ENCODE results near the gene CCNDBP1. TPM values are rescaled to one million over a fixed set of nuclear protein-coding genes. Genes with fewer than 3 reads are reported as not detected.
"Not testable (repeated sequence)": the region's sequence is repeated elsewhere in the genome, so short reads cannot be mapped to it uniquely, and the experiment has no call there.

Gene CCNDBP1
- total RNA-seq, 2 experiments from 2014 or later = 45.8 to 51.6 TPM

DNA sequence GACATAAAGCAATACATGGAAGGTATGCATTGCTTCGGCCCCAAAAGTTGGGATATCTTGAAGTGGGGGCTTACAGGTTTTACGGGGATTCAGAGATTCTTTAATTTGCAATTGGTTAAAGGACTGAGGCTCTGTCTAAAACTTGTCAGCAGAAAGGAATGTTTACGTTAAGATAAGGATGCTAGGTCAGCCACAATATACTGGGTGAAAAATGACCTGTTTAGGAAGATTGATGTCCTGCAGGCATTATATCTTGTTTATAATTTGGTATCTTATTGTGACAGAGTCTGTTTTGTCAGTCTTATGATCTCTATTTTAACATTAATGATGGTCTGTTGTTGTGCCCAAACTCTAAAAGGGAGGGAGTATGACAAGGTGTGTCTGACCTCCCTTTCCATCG is 15.3 kb upstream of the CCNDBP1 start:
- H3K9me3 Mint-ChIP-seq (ENCODE audit: low read depth) = no peaks in the 10 kb centered on the region
- ATAC-seq (no peak), DNase-seq (no peak)
- intact Hi-C loops (cut with DNase I, micrococcal nuclease) = no loop called here
- ChIA-PET CTCF (interaction anchor here (1.0 kb wide), 1 partner anchor 228 kb away, joined by 4 read pairs; no protein-coding TSS in a partner anchor), POLR2A (no interaction called here)
- H3K27ac Mint-ChIP-seq = no peak overlapping the region
- H3K4me3 Mint-ChIP-seq = no peak overlapping the region
- H3K36me3 Mint-ChIP-seq (ENCODE audit: low read depth) = peaks cover 42% of the 10 kb centered on the region
- H3K4me1 Mint-ChIP-seq = peaks cover 3% of the 10 kb centered on the region
- H3K27me3 Mint-ChIP-seq = no peaks in the 10 kb centered on the region

- intact Hi-C loops (cut with DNase I, micrococcal nuclease); H3K4me1 Mint-ChIP-seq; POLR2A ChIA-PET; H3K9me3 Mint-ChIP-seq (ENCODE audit: low read depth); H3K4me3 Mint-ChIP-seq; H3K27me3 Mint-ChIP-seq; ATAC-seq; DNase-seq; H3K27ac Mint-ChIP-seq: not testable (repeated sequence)
- CTCF ChIA-PET = interaction anchor here (1.5 kb wide), 1 partner anchor 11 kb away, joined by 4 read pairs; no protein-coding TSS in a partner anchor
- peaks cover 25% of the 10 kb centered on the region for H3K36me3 Mint-ChIP-seq (ENCODE audit: low read depth)
These were observed 9.4 kb upstream of the CCNDBP1 start for GRCh38 chr15:43175656-43176309.

GRCh38 chr15:43177147-43177546 is 8.1 kb upstream of the CCNDBP1 start:
- H3K27me3 Mint-ChIP-seq; ATAC-seq; intact Hi-C loops (cut with DNase I, micrococcal nuclease); H3K9me3 Mint-ChIP-seq (ENCODE audit: low read depth); H3K27ac Mint-ChIP-seq; H3K4me1 Mint-ChIP-seq; CTCF ChIA-PET; POLR2A ChIA-PET; DNase-seq; H3K4me3 Mint-ChIP-seq: not testable (repeated sequence)
- peaks cover 21% of the 10 kb centered on the region for H3K36me3 Mint-ChIP-seq (ENCODE audit: low read depth)

DNA sequence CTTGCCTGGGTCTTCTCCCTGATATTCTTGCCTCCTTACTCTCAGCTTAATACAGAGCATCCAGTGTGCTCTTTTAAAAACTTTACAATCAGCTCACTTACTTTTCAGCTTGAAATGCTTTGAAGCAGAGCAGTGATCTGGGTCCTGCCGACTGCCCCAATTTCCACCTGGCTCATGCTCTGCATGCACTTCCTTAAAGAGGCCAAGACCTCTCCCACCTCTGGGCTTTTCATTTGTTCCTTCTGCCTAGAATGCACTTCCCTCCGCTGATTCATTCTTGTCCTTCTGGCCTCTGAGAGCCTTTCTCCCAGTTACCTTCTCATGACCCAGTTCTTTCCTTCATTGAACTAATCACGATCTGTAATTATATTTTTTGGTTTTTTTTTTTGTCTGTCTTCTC is 1.9 kb upstream of the CCNDBP1 start:
- ChIA-PET CTCF (interaction anchor here (0.6 to 2.1 kb wide), 3 partner anchors 22 to 1279 kb away, joined by 3 to 8 read pairs (median 6); no protein-coding TSS in a partner anchor), POLR2A (no interaction called here)
- no peak for ATAC-seq
- H3K36me3 Mint-ChIP-seq (ENCODE audit: low read depth) = peaks cover 9% of the 10 kb centered on the region
- no peak overlapping the region for H3K4me3 Mint-ChIP-seq
- H3K27me3 Mint-ChIP-seq = no peaks in the 10 kb centered on the region
- DNase-seq = no peak
- H3K4me1 Mint-ChIP-seq = peaks cover 23% of the 10 kb centered on the region
- intact Hi-C loops (cut with DNase I, micrococcal nuclease) = no loop called here
- no peaks in the 10 kb centered on the region for H3K9me3 Mint-ChIP-seq (ENCODE audit: low read depth)
- H3K27ac Mint-ChIP-seq = no peak overlapping the region

- ChIA-PET POLR2A (no interaction called here), CTCF (interaction anchor here (0.5 to 2.5 kb wide), 6 partner anchors 10 to 101 kb away, joined by 3 to 18 read pairs (median 6); no protein-coding TSS in a partner anchor)
- DNase-seq = no peak
- no peaks in the 10 kb centered on the region for H3K9me3 Mint-ChIP-seq (ENCODE audit: low read depth)
- peaks cover 26% of the 10 kb centered on the region for H3K4me1 Mint-ChIP-seq
- no peaks in the 10 kb centered on the region for H3K27me3 Mint-ChIP-seq
- peak overlapping the region; percentile 94 for H3K27ac Mint-ChIP-seq
- peaks cover 14% of the 10 kb centered on the region for H3K36me3 Mint-ChIP-seq (ENCODE audit: low read depth)
- intact Hi-C loops (cut with DNase I, micrococcal nuclease) = loop anchor here in 1 of 2 experiments (1.0 to 5.0 kb wide), 14 partner anchors 51 to 911 kb away; partner anchors contain the start of genes CDAN1, GANC, LCMT2 and PDIA3
- no peak for ATAC-seq
- peak overlapping the region; percentile 90 for H3K4me3 Mint-ChIP-seq
These were observed 637 bp upstream of the CCNDBP1 start for GRCh38 chr15:43184407-43185124.

- POLR2A ChIA-PET = interaction anchor here (0.5 kb wide), 1 partner anchor 1734 kb away, joined by 3 read pairs; no protein-coding TSS in a partner anchor
- DNase-seq = peak; percentile 51
These were observed 775 bp downstream of the CCNDBP1 start for GRCh38 chr15:43186003-43186353.

DNA sequence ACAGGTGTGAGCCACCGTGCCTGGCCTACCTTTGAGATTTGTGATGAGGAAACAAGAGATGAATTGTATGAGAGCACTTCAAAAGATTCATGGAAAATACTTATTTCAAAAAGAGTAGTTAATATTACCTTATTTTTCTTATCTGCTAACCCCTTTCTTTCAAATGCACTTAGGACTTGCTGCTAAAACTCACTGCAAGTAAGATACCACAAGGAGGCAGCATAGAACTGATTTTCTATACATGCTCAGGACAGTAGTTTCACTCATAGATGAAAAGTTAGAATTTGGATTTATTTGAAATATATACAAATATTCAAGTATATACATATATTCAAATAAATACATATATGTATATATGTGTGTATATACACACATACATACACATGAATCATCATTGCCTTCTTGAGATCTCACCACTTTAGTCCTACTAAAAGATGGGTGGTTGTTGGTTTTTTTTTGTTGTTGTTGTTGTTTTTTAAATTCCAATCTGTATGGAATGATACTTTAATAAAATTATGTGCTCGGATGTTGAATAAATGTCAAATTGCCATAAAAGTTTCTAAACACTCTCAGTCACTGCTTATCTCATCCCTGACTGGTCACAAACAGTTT is 2.4 kb downstream of the CCNDBP1 start:
- Mint-ChIP-seq H3K27me3 (no peaks in the 10 kb centered on the region), H3K27ac (no peak overlapping the region)

More at GRCh38 chr15:43186003-43186353, 775 bp downstream of the CCNDBP1 start:
- intact Hi-C loops (cut with DNase I, micrococcal nuclease) = loop anchor here in 1 of 2 experiments (5.0 kb wide), 1 partner anchor 561 kb away; the partner anchor contains the start of gene PDIA3
- Mint-ChIP-seq H3K4me3 (peak overlapping the region; percentile 90), H3K36me3 (ENCODE audit: low read depth) (peaks cover 21% of the 10 kb centered on the region), H3K9me3 (ENCODE audit: low read depth) (no peaks in the 10 kb centered on the region), H3K27ac (peak overlapping the region; percentile 91), H3K4me1 (peaks cover 26% of the 10 kb centered on the region), H3K27me3 (no peaks in the 10 kb centered on the region)
- ATAC-seq = peak; percentile 17
- CTCF ChIA-PET = interaction anchor here (0.8 to 2.5 kb wide), 7 partner anchors 18 to 218 kb away, joined by 3 to 18 read pairs (median 3); no protein-coding TSS in a partner anchor

GRCh38 chr15:43189296-43189695 is 4.1 kb downstream of the CCNDBP1 start:
- intact Hi-C loops (cut with DNase I, micrococcal nuclease) = loop anchor here in 1 of 2 experiments (5.0 kb wide), 1 partner anchor 558 kb away; the partner anchor contains the start of gene PDIA3
- Mint-ChIP-seq H3K4me3 (no peak overlapping the region), H3K27me3 (no peaks in the 10 kb centered on the region), H3K36me3 (ENCODE audit: low read depth) (peaks cover 33% of the 10 kb centered on the region), H3K9me3 (ENCODE audit: low read depth) (no peaks in the 10 kb centered on the region), H3K27ac (no peak overlapping the region), H3K4me1 (peaks cover 24% of the 10 kb centered on the region)
- ChIA-PET CTCF (interaction anchor here (1.0 kb wide), 1 partner anchor 97 kb away, joined by 3 read pairs; no protein-coding TSS in a partner anchor), POLR2A (no interaction called here)
- ATAC-seq = no peak
- no peak for DNase-seq

More for the DNA sequence above, 2.4 kb downstream of the CCNDBP1 start:
- CTCF ChIA-PET = interaction anchor here (1.0 to 2.5 kb wide), 2 partner anchors 13 to 98 kb away, joined by 4 to 18 read pairs; no protein-coding TSS in a partner anchor
- no peaks in the 10 kb centered on the region for H3K9me3 Mint-ChIP-seq (ENCODE audit: low read depth)
- peaks cover 29% of the 10 kb centered on the region for H3K36me3 Mint-ChIP-seq (ENCODE audit: low read depth)
- intact Hi-C loops (cut with DNase I, micrococcal nuclease) = loop anchor here (1.0 to 5.0 kb wide), 3 partner anchors 17 to 560 kb away; partner anchors contain the start of gene PDIA3 (in 1 of the 2)
- POLR2A ChIA-PET = no interaction called here
- ATAC-seq (no peak), DNase-seq (no peak)
- H3K4me1 Mint-ChIP-seq = peaks cover 24% of the 10 kb centered on the region
- no peak overlapping the region for H3K4me3 Mint-ChIP-seq

DNA sequence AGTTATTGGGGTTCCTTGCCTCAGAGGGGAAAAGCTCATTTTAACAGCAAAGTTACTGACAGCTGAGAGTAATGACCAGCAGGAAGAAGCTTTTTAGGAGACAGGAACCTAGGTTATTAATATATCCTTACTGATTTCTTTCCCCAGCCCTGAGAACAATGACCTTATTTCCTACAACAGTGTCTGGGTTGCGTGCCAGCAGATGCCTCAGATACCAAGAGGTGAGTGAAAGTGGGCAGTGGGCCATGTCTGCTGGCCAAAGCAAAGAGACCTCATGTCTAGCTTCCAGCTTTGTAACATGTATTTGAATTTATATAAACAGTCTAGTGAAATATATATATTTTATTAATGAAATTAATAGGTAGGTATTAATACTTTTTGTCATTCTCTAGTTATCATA is 5.0 kb downstream of the CCNDBP1 start:
- ATAC-seq = no peak
- POLR2A ChIA-PET = no interaction called here
- CTCF ChIA-PET = interaction anchor here (0.6 to 1.5 kb wide), 4 partner anchors 14 to 364 kb away, joined by 3 to 10 read pairs (median 4); no protein-coding TSS in a partner anchor
- intact Hi-C loops (cut with DNase I, micrococcal nuclease) = no loop called here
- H3K27ac Mint-ChIP-seq = no peak overlapping the region
- no peaks in the 10 kb centered on the region for H3K27me3 Mint-ChIP-seq
- peaks cover 20% of the 10 kb centered on the region for H3K4me1 Mint-ChIP-seq
- H3K4me3 Mint-ChIP-seq = no peak overlapping the region
- DNase-seq = no peak
- no peaks in the 10 kb centered on the region for H3K9me3 Mint-ChIP-seq (ENCODE audit: low read depth)
- H3K36me3 Mint-ChIP-seq (ENCODE audit: low read depth) = peaks cover 38% of the 10 kb centered on the region

DNA sequence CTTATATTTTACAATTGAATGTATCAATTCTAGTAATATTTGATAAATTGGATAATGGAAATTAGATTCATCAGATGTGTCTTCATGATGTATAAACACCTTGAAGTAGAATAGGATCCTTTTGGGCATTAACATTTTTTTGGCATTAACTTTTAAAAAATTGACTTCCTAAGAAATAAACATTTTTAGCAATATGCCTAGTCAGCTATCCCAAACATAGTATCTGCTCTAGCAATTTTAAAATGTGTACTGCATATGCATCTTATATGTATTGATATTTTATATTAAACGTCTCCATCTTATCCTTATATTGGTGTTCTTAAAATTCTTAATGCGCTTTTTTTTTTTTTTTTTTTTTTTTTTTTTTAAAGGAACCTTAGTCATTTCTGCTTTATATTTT is 8.5 kb downstream of the CCNDBP1 start:
- ATAC-seq (no peak), DNase-seq (no peak)
- H3K36me3 Mint-ChIP-seq (ENCODE audit: low read depth) = peaks cover 53% of the 10 kb centered on the region
- H3K4me3 Mint-ChIP-seq = no peak overlapping the region
- no peaks in the 10 kb centered on the region for H3K27me3 Mint-ChIP-seq
- CTCF ChIA-PET = interaction anchor here (0.9 to 4.1 kb wide), 2 partner anchors 11 to 154 kb away, joined by 3 to 31 read pairs; no protein-coding TSS in a partner anchor
- no peak overlapping the region for H3K27ac Mint-ChIP-seq
- intact Hi-C loops (cut with DNase I, micrococcal nuclease) = no loop called here
- peaks cover 6% of the 10 kb centered on the region for H3K9me3 Mint-ChIP-seq (ENCODE audit: low read depth)
- peaks cover 3% of the 10 kb centered on the region for H3K4me1 Mint-ChIP-seq
- POLR2A ChIA-PET = interaction anchor here (0.7 kb wide), 1 partner anchor 29 kb away, joined by 5 read pairs; no protein-coding TSS in a partner anchor

DNA sequence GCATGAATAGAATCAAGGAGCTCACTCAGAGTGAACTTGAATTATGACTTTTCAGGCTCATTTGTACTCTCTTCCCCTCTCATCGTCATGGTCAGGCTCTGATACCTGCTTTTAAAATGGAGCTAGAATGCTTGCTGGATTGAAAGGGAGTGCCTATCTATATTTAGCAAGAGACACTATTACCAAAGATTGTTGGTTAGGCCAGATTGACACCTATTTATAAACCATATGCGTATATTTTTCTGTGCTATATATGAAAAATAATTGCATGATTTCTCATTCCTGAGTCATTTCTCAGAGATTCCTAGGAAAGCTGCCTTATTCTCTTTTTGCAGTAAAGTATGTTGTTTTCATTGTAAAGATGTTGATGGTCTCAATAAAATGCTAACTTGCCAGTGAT is 9.6 kb downstream of the CCNDBP1 start:
- CTCF ChIA-PET = interaction anchor here (0.8 to 4.1 kb wide), 6 partner anchors 10 to 152 kb away, joined by 3 to 31 read pairs (median 4); no protein-coding TSS in a partner anchor
- no peaks in the 10 kb centered on the region for H3K4me1 Mint-ChIP-seq
- H3K4me3 Mint-ChIP-seq = no peak overlapping the region
- no peaks in the 10 kb centered on the region for H3K27me3 Mint-ChIP-seq
- H3K36me3 Mint-ChIP-seq (ENCODE audit: low read depth) = peaks cover 47% of the 10 kb centered on the region
- H3K27ac Mint-ChIP-seq = no peak overlapping the region
- intact Hi-C loops (cut with DNase I, micrococcal nuclease) = no loop called here
- H3K9me3 Mint-ChIP-seq (ENCODE audit: low read depth) = peaks cover 6% of the 10 kb centered on the region
- DNase-seq (no peak), ATAC-seq (no peak)
- POLR2A ChIA-PET = no interaction called here
